Measurements from ENCODE around the gene ARHGDIB.

DNA sequence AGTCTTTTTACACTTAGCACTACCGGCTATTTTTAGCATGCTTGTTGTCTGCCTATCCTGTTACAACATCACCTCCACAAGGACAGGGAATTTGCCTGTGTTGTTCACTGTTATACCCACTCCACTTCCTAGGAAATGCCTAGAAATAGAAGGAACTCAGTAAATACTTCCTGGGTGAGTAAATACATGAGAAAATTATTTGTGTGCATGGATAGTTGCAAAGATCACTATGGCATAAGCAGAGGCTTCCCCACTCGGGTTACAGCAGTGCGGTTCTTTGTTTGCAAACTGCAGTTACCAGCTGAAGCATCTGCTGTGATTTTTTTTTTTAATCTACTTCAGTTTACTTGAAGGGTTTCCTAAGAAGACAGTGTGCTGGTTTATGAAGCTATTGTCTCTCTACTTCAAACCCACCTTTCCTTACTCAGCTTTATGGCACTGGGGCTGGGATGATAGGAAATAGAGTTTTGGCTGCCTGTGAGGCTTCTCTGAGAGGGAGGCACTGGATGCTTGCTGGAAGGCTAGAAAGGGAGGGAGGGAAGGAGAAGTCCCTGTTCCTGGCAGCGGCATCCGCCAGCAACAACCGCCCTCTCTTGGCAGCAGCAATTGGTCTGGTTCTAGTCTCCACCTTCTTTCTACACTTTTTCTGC lies 40.5 kb upstream of the ARHGDIB start:
- TF ChIP-seq CTCF (IDR thresholded peaks at IDR 0.05; ENCODE audit: insufficient read depth, low read depth, low read length): no peak
- no peak for TF ChIP-seq EZH2 (IDR thresholded peaks at IDR 0.05; ENCODE audit: insufficient read depth, low read length)

Measured in astrocyte (in vitro differentiated cells and primary cell).